Stimulated activated CD8-positive, alpha-beta memory T cell treated with anti-CD3 and anti-CD28 coated beads, Interleukin-12 subunit alpha, Interleukin-12 subunit beta, amount 100 ng/mL, for 1 hour (primary cell): ENCODE measurements around the gene EBF3.

Experiments used
- DNase-seq: peaks from one replicate; pipeline ENCODE4 v3.0.0-alpha.2; 2020; ENCODE audit warnings: low read depth

EBF3 gene

GRCh38 chr10:129959544-129960480, 4.3 kb downstream of the EBF3 start:
- DNase-seq: no peak

GRCh38 chr10:129958629-129959543, 5.2 kb downstream of the EBF3 start:
- no peak for DNase-seq

GRCh38 chr10:129958148-129958628, 5.9 kb downstream of the EBF3 start:
- no peak for DNase-seq

- no peak for DNase-seq
Measured at GRCh38 chr10:129956876-129957673, 7.0 kb downstream of the EBF3 start.

GRCh38 chr10:129956286-129956670, 7.8 kb downstream of the EBF3 start:
- no peak for DNase-seq

GRCh38 chr10:129955601-129956285, 8.3 kb downstream of the EBF3 start:
- DNase-seq: no peak

- DNase-seq: no peak
Measured at GRCh38 chr10:129954492-129955315, 9.4 kb downstream of the EBF3 start.

- DNase-seq: no peak
Measured at GRCh38 chr10:129953119-129954051, 10.7 kb downstream of the EBF3 start.

GRCh38 chr10:129952378-129953118, 11.5 kb downstream of the EBF3 start:
- DNase-seq: no peak

- DNase-seq: no peak
Measured at GRCh38 chr10:129951970-129952265, 12.2 kb downstream of the EBF3 start.

GRCh38 chr10:129951101-129951969, 12.7 kb downstream of the EBF3 start:
- DNase-seq: no peak

GRCh38 chr10:129950676-129951075, 13.4 kb downstream of the EBF3 start:
- DNase-seq: no peak

GRCh38 chr10:129949891-129950291, 14.2 kb downstream of the EBF3 start:
- no peak for DNase-seq

- no peak for DNase-seq
Measured at GRCh38 chr10:129949411-129949810, 14.7 kb downstream of the EBF3 start.

GRCh38 chr10:129946859-129947258, 17.2 kb downstream of the EBF3 start:
- DNase-seq: no peak

GRCh38 chr10:129945941-129946760, 17.9 kb downstream of the EBF3 start:
- DNase-seq: no peak

- DNase-seq: no peak
Measured at GRCh38 chr10:129945526-129945925, 18.5 kb downstream of the EBF3 start.
